Prostate gland (tissue), 2 donors: ENCODE results near the gene SRXN1. TPM values are rescaled to one million over a fixed set of nuclear protein-coding genes. Genes with fewer than 3 reads are reported as not detected.
A peak's percentile ranks its signal among the peaks of the same experiment; 100 is the strongest.
"Not testable (repeated sequence)": the region's sequence is repeated elsewhere in the genome, so short reads cannot be mapped to it uniquely, and the experiment has no call there.

Source experiments
- DNase-seq: peaks from one replicate; pipeline ENCODE4 v3.0.0-alpha.2; 2019; ENCODE audit warnings: low spot score
- H3K27ac ChIP-seq, 2 donors: fragments of 200-600 bp; sonication (generic); 2 replicates each; pipeline ENCODE4 v1.5.1; 2017 to 2019
- H3K27me3 ChIP-seq: fragments of 200-600 bp; sonication (generic); replicated peaks from 2 replicates; pipeline ENCODE4 v1.5.1; 2019; ENCODE audit not compliant: insufficient read depth
- H3K36me3 ChIP-seq, 2 donors: fragments of 200-600 bp; sonication (generic); 1 replicate in 1 of 2; 2 replicates in 1 of 2; pipeline versions ENCODE4 v1.5.1 to v1.8.1; 2017 to 2019
- H3K4me1 ChIP-seq: fragments of 200-600 bp; sonication (generic); replicated peaks from 2 replicates; pipeline ENCODE4 v1.5.1; 2019
- H3K4me3 ChIP-seq, 2 donors: fragments of 200-600 bp; sonication (generic); 2 replicates each; pipeline ENCODE4 v1.5.1; 2017 to 2019
- H3K9me3 ChIP-seq: fragments of 200-600 bp; sonication (generic); 2 replicates; pipeline ENCODE4 v1.5.1; 2017
- CTCF ChIP-seq, 4 experiments: fragments of 200-600 bp in 2 of 4; fragments of 450-650 bp in 2 of 4; sonication (generic) in 2 of 4; IDR thresholded peaks; 1 replicate in 3 of 4; 2 replicates in 1 of 4; pipeline ENCODE4 v1.5.1; 2016 to 2019; ENCODE audit warnings: antibody characterized with exemption in 4 of 4, mild to moderate bottlenecking in 2 of 4, moderate library complexity in 2 of 4
- POLR2A ChIP-seq: fragments of 450-650 bp; IDR thresholded peaks from one replicate; pipeline ENCODE4 v1.6.1; 2016; ENCODE audit warnings: antibody characterized with exemption, mild to moderate bottlenecking
- POLR2AphosphoS5 ChIP-seq: sonication (generic); formaldehyde crosslinking; IDR thresholded peaks from one replicate; pipeline ENCODE4 v1.6.1; 2017; ENCODE audit warnings: antibody characterized with exemption
- WGBS: methylation state at CpG from one replicate; pipeline ENCODE4 v1.1.5; 2018; 5-methylcytosine and 5-hydroxymethylcytosine counted together
- intact Hi-C: fragments of 100-400 bp; cut with DNase I; formaldehyde crosslinking; loops from one replicate; pipeline ENCODE4 v1.14.2; 2022
- total RNA-seq, 2 donors: library from RNA; depleted of rRNA; stranded (reverse); fragments of >200 nt; gene quantifications; one replicate each; pipeline ENCODE4 v1.1.0, GENCODE V29; 2016

The SRXN1 gene
- total RNA-seq, 2 donors from 2014 or later: 33.6 to 41.4 TPM

DNA sequence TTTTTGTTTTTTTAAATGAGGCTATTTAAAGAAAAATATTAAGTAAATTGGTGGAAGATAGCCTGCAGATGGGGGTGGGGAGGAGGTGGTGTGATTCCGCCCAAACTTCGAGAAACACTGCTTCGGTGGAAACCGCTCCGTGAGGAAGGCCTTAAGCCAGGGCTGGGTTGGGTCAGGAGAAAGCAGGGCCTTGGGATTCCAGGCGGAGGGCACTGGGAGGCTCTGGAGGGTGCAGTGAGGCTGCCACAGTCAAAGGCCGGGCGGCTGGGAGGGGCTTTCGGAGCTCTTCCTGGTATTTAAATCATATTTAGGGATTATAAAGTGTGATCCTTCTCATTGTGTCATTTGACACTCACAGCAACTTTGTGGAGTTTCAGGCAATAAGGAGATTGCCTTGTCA is 44.8 kb upstream of the SRXN1 start:
- Histone ChIP-seq H3K4me1 (peaks cover 13% of the 10 kb centered on the region), H3K36me3 (no peaks in the 10 kb centered on the region), H3K27me3 (no peaks in the 10 kb centered on the region), H3K4me3 (no peak overlapping the region), H3K9me3 (no peaks in the 10 kb centered on the region), H3K27ac (no peak overlapping the region)
- WGBS: 80% methylated on average over 9 of the region's 9 CpGs
- intact Hi-C loops: no loop called here
- DNase-seq: no peak
- TF ChIP-seq POLR2AphosphoS5 (no peak), POLR2A (no peak), CTCF (IDR thresholded peaks at IDR 0.05) (no peak)

DNA sequence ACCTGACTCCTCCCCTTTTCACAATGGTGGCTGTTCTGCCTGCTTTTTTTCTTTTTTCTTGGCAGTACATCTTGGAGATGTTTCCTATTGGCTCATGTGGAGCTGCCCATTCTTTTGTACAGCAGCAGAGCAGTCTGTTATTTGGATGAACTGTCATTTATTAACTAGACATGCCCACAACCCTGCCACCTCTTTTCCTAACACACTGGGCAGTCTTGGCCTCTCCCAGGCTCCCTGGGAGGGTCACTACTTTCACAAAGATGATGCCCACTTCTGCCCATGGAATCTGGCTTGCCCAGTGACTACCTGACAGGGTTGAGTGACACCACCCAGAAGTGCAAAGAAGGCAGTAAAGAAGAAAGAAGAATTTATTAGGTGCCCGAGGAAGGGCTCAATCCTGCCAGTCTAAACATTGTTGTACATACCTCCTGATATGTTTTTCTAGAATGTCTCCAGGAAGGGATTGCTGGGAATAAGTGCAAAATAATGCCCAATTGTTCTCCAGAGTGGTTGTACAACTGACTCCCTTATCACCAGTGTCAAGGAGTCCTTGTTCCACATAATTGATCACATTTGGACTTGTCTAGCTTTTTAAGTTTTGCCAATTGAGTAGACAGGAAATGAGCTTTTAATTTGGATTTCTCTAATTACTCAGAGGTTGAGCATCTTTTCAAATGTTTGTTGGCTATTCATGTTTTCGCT is 42.3 kb upstream of the SRXN1 start:
- 39% methylated on average over 2 of the region's 2 CpGs for WGBS
- peak; percentile 43 for DNase-seq
- no peaks in the 10 kb centered on the region for H3K27me3 ChIP-seq

GRCh38 chr20:694496-694895 is 41.5 kb upstream of the SRXN1 start:
- DNase-seq: no peak
- H3K27me3 ChIP-seq: no peaks in the 10 kb centered on the region
- H3K4me3 ChIP-seq: no peak overlapping the region

More for the DNA sequence above, 42.3 kb upstream of the SRXN1 start:
- H3K36me3 ChIP-seq: no peaks in the 10 kb centered on the region
- intact Hi-C loops: no loop called here
- no peaks in the 10 kb centered on the region for H3K9me3 ChIP-seq
- TF ChIP-seq POLR2A (no peak), POLR2AphosphoS5 (peak; percentile 76)
- no peak overlapping the region for H3K4me3 ChIP-seq
- H3K4me1 ChIP-seq: peaks cover 4% of the 10 kb centered on the region
- H3K27ac ChIP-seq: peak overlapping the region in 1 of 2 donors; percentile 5

GRCh38 chr20:693786-694185 is 40.8 kb upstream of the SRXN1 start:
- H3K36me3 ChIP-seq, H3K27me3 ChIP-seq, intact Hi-C loops, H3K9me3 ChIP-seq, DNase-seq, H3K27ac ChIP-seq, H3K4me1 ChIP-seq, H3K4me3 ChIP-seq: not testable (repeated sequence)
- 96% methylated on average over 10 of the region's 10 CpGs for WGBS

More at GRCh38 chr20:694496-694895, 41.5 kb upstream of the SRXN1 start:
- WGBS: 51% methylated on average over 4 of the region's 4 CpGs
- no peak overlapping the region for H3K27ac ChIP-seq
- peaks cover 4% of the 10 kb centered on the region for H3K4me1 ChIP-seq
- H3K36me3 ChIP-seq: no peaks in the 10 kb centered on the region
- no peaks in the 10 kb centered on the region for H3K9me3 ChIP-seq
- no peak for TF ChIP-seq POLR2AphosphoS5
- no peak for TF ChIP-seq CTCF (IDR thresholded peaks at IDR 0.05)
- no peak for TF ChIP-seq POLR2A
- intact Hi-C loops: no loop called here

GRCh38 chr20:692044-692443 is 39.0 kb upstream of the SRXN1 start:
- Histone ChIP-seq H3K9me3 (no peaks in the 10 kb centered on the region), H3K4me3 (no peak overlapping the region), H3K27ac (no peak overlapping the region), H3K36me3 (no peaks in the 10 kb centered on the region), H3K4me1 (peaks cover 4% of the 10 kb centered on the region), H3K27me3 (no peaks in the 10 kb centered on the region)
- WGBS: 62% methylated on average over 1 of the region's 1 CpG
- intact Hi-C loops: no loop called here
- no peak for DNase-seq
- TF ChIP-seq POLR2AphosphoS5: no peak
- no peak for TF ChIP-seq CTCF (IDR thresholded peaks at IDR 0.05)
- no peak for TF ChIP-seq POLR2A

DNA sequence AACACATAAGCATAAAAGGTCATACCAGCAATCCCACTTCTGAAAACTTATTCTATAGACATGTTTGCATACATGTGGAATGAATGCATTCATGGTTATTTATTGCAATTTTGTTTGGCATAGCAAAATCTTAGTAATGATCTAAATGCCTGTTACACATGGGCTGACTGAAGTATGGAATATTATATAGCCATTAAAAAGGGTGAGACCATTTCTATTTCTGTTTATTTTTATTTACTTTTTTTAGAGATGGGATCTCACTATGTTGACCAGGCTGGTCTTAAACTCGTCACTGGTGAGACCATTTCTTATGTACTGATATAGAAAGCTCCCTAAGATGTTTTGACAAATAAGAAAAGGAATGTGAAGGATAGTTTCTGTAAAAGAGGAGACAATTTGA is 36.9 kb upstream of the SRXN1 start:
- Histone ChIP-seq H3K27me3 (no peaks in the 10 kb centered on the region), H3K9me3 (no peaks in the 10 kb centered on the region), H3K36me3 (no peaks in the 10 kb centered on the region), H3K4me1 (peaks cover 2% of the 10 kb centered on the region), H3K4me3 (no peak overlapping the region), H3K27ac (no peak overlapping the region)
- 50% methylated on average over 1 of the region's 1 CpG for WGBS
- no peak for DNase-seq
- intact Hi-C loops: no loop called here
- TF ChIP-seq CTCF (IDR thresholded peaks at IDR 0.05): no peak
- no peak for TF ChIP-seq POLR2AphosphoS5
- no peak for TF ChIP-seq POLR2A
